ENCODE results near the gene PBX1.

The PBX1 gene

GRCh38 chr1:164731161-164731876 is 172.3 kb downstream of the PBX1 start:
- DNase-seq, result peak; percentile 51 to 84

- no peak for DNase-seq
These were observed 174.1 kb downstream of the PBX1 start for GRCh38 chr1:164733070-164733469.

- DNase-seq, result no peak
These were observed 174.8 kb downstream of the PBX1 start for GRCh38 chr1:164733734-164734133.

GRCh38 chr1:164735315-164736052 is 176.5 kb downstream of the PBX1 start:
- DNase-seq, result no peak

- no peak for DNase-seq
These were observed 177.2 kb downstream of the PBX1 start for GRCh38 chr1:164736137-164736536.

- DNase-seq, result no peak
These were observed 180.2 kb downstream of the PBX1 start for GRCh38 chr1:164739189-164739588.

- no peak for DNase-seq
These were observed 181.1 kb downstream of the PBX1 start for GRCh38 chr1:164740000-164740526.

- no peak for DNase-seq
These were observed 183.8 kb downstream of the PBX1 start for GRCh38 chr1:164742745-164743144.

GRCh38 chr1:164743976-164744375 is 185.0 kb downstream of the PBX1 start:
- no peak for DNase-seq

- DNase-seq, result no peak
These were observed 186.8 kb downstream of the PBX1 start for GRCh38 chr1:164745736-164746135.

- no peak for DNase-seq
These were observed 187.6 kb downstream of the PBX1 start for GRCh38 chr1:164746632-164747031.

- DNase-seq, result no peak
These were observed 189.4 kb downstream of the PBX1 start for GRCh38 chr1:164748253-164748899.

GRCh38 chr1:164753521-164754077 is 194.6 kb downstream of the PBX1 start:
- DNase-seq, result no peak

- DNase-seq, result no peak
These were observed 195.2 kb downstream of the PBX1 start for GRCh38 chr1:164754088-164754600.

- DNase-seq, result no peak
These were observed 196.7 kb downstream of the PBX1 start for GRCh38 chr1:164755690-164756089.

GRCh38 chr1:164756741-164757140 is 197.8 kb downstream of the PBX1 start:
- DNase-seq, result no peak

- no peak for DNase-seq
These were observed 198.6 kb downstream of the PBX1 start for GRCh38 chr1:164757625-164758024.

- DNase-seq, result no peak
These were observed 200.3 kb downstream of the PBX1 start for GRCh38 chr1:164759144-164759920.

- no peak for DNase-seq
These were observed 201.0 kb downstream of the PBX1 start for GRCh38 chr1:164759979-164760469.

- peak in 1 of 2 experiments; percentile 27 for DNase-seq
These were observed 201.6 kb downstream of the PBX1 start for GRCh38 chr1:164760569-164760968.

- peak in 1 of 2 experiments; percentile 17 for DNase-seq
These were observed 202.0 kb downstream of the PBX1 start for GRCh38 chr1:164761009-164761408.

GRCh38 chr1:164763098-164763497 is 204.1 kb downstream of the PBX1 start:
- no peak for DNase-seq
